ENCODE measurements around the gene ZNF771. TPM values are rescaled to one million over a fixed set of nuclear protein-coding genes. Genes with fewer than 3 reads are reported as not detected.

The ZNF771 gene
- total RNA-seq, 1 experiment from 2014 or later: 11.3 TPM

GRCh38 chr16:30418350-30419181 is 11.2 kb downstream of the ZNF771 start:
- intact Hi-C loops (cut with micrococcal nuclease; ENCODE audit: unreplicated experiment): no loop called here
- no peak for TF ChIP-seq CTCF (IDR thresholded peaks at IDR 0.05; ENCODE audit: unreplicated experiment)
- DNase-seq: no peak
- Mint-ChIP-seq H3K4me1 (ENCODE audit: low read depth, unreplicated experiment) (peaks cover 20% of the 10 kb centered on the region), H3K36me3 (ENCODE audit: insufficient read depth, unreplicated experiment) (peaks cover 61% of the 10 kb centered on the region), H3K9me3 (ENCODE audit: low read depth, unreplicated experiment) (no peaks in the 10 kb centered on the region), H3K4me3 (ENCODE audit: low read depth, unreplicated experiment) (peak overlapping the region; percentile 64), H3K27me3 (ENCODE audit: unreplicated experiment) (no peaks in the 10 kb centered on the region), H3K27ac (ENCODE audit: unreplicated experiment) (peak overlapping the region; percentile 14)
- no TSS peak for BruUV-seq (replicated peaks)
- CTCF ChIA-PET: interaction anchor here (0.5 to 2.6 kb wide), 11 partner anchors 9 to 354 kb away, joined by 3 to 33 read pairs (median 6); partner anchors contain the start of genes DCTPP1 and ZNF771

DNA sequence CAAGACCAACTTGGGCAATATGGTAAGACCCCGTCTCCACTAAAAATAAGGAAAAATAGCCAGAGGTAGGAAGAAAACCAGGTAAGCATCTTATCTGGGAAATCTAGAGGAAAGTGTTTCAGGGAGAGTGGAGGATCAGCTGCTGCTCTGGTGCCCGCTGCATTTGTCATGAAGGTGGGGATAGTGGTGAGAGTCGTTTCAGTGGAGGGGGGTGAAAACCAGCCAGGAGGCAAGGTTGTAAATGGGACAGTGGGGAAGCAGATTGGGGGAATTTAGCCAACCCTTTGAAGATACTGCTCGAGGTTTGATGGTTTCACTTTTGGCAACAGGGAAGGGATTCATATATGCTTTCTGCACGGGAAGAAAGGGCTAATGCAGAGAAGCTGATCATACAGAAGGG is 13.6 kb downstream of the ZNF771 start:
- TF ChIP-seq CTCF (IDR thresholded peaks at IDR 0.05; ENCODE audit: unreplicated experiment): no peak
- BruUV-seq (replicated peaks): no TSS peak
- no peak overlapping the region for H3K27ac Mint-ChIP-seq (ENCODE audit: unreplicated experiment)
- H3K4me1 Mint-ChIP-seq (ENCODE audit: low read depth, unreplicated experiment): peaks cover 18% of the 10 kb centered on the region
- no peak for DNase-seq
- H3K27me3 Mint-ChIP-seq (ENCODE audit: unreplicated experiment): no peaks in the 10 kb centered on the region
- CTCF ChIA-PET: no interaction called here
- intact Hi-C loops (cut with micrococcal nuclease; ENCODE audit: unreplicated experiment): no loop called here
- peaks cover 62% of the 10 kb centered on the region for H3K36me3 Mint-ChIP-seq (ENCODE audit: insufficient read depth, unreplicated experiment)
- no peaks in the 10 kb centered on the region for H3K9me3 Mint-ChIP-seq (ENCODE audit: low read depth, unreplicated experiment)
- no peak overlapping the region for H3K4me3 Mint-ChIP-seq (ENCODE audit: low read depth, unreplicated experiment)

GRCh38 chr16:30428055-30428454 is 20.6 kb downstream of the ZNF771 start:
- Mint-ChIP-seq H3K36me3 (ENCODE audit: insufficient read depth, unreplicated experiment) (peaks cover 30% of the 10 kb centered on the region), H3K27ac (ENCODE audit: unreplicated experiment) (peak overlapping the region; percentile 27), H3K4me3 (ENCODE audit: low read depth, unreplicated experiment) (no peak overlapping the region), H3K4me1 (ENCODE audit: low read depth, unreplicated experiment) (peaks cover 17% of the 10 kb centered on the region), H3K27me3 (ENCODE audit: unreplicated experiment) (no peaks in the 10 kb centered on the region), H3K9me3 (ENCODE audit: low read depth, unreplicated experiment) (no peaks in the 10 kb centered on the region)
- intact Hi-C loops (cut with micrococcal nuclease; ENCODE audit: unreplicated experiment): no loop called here
- BruUV-seq (replicated peaks): no TSS peak
- CTCF ChIA-PET: no interaction called here
- no peak for DNase-seq
- TF ChIP-seq CTCF (IDR thresholded peaks at IDR 0.05; ENCODE audit: unreplicated experiment): no peak

GRCh38 chr16:30429418-30429677 is 21.9 kb downstream of the ZNF771 start:
- no peak for TF ChIP-seq CTCF (IDR thresholded peaks at IDR 0.05; ENCODE audit: unreplicated experiment)
- DNase-seq: no peak
- peaks cover 17% of the 10 kb centered on the region for H3K4me1 Mint-ChIP-seq (ENCODE audit: low read depth, unreplicated experiment)
- CTCF ChIA-PET: interaction anchor here (0.6 to 2.4 kb wide), 31 partner anchors 11 to 410 kb away, joined by 3 to 33 read pairs (median 6); partner anchors contain the start of genes ALDOA, FBRS, PRR14 and TBC1D10B
- H3K4me3 Mint-ChIP-seq (ENCODE audit: low read depth, unreplicated experiment): no peak overlapping the region
- H3K27ac Mint-ChIP-seq (ENCODE audit: unreplicated experiment): no peak overlapping the region
- peaks cover 30% of the 10 kb centered on the region for H3K36me3 Mint-ChIP-seq (ENCODE audit: insufficient read depth, unreplicated experiment)
- no peaks in the 10 kb centered on the region for H3K9me3 Mint-ChIP-seq (ENCODE audit: low read depth, unreplicated experiment)
- TSS peak; percentile 56 for BruUV-seq (replicated peaks)
- intact Hi-C loops (cut with micrococcal nuclease; ENCODE audit: unreplicated experiment): no loop called here
- H3K27me3 Mint-ChIP-seq (ENCODE audit: unreplicated experiment): no peaks in the 10 kb centered on the region

Data from Calu3 (cell line).